ENCODE data around the gene CIC. TPM values are rescaled to one million over a fixed set of nuclear protein-coding genes. Genes with fewer than 3 reads are reported as not detected.

CIC gene
- total and polyA plus RNA-seq, 10 of the 15 experiments (the other 5 are each of a cell fraction or from before 2014, with no cell fraction given), result 0.18 to 50.6 (median 7.1) TPM

- TF ChIP-seq, protein P1, sequence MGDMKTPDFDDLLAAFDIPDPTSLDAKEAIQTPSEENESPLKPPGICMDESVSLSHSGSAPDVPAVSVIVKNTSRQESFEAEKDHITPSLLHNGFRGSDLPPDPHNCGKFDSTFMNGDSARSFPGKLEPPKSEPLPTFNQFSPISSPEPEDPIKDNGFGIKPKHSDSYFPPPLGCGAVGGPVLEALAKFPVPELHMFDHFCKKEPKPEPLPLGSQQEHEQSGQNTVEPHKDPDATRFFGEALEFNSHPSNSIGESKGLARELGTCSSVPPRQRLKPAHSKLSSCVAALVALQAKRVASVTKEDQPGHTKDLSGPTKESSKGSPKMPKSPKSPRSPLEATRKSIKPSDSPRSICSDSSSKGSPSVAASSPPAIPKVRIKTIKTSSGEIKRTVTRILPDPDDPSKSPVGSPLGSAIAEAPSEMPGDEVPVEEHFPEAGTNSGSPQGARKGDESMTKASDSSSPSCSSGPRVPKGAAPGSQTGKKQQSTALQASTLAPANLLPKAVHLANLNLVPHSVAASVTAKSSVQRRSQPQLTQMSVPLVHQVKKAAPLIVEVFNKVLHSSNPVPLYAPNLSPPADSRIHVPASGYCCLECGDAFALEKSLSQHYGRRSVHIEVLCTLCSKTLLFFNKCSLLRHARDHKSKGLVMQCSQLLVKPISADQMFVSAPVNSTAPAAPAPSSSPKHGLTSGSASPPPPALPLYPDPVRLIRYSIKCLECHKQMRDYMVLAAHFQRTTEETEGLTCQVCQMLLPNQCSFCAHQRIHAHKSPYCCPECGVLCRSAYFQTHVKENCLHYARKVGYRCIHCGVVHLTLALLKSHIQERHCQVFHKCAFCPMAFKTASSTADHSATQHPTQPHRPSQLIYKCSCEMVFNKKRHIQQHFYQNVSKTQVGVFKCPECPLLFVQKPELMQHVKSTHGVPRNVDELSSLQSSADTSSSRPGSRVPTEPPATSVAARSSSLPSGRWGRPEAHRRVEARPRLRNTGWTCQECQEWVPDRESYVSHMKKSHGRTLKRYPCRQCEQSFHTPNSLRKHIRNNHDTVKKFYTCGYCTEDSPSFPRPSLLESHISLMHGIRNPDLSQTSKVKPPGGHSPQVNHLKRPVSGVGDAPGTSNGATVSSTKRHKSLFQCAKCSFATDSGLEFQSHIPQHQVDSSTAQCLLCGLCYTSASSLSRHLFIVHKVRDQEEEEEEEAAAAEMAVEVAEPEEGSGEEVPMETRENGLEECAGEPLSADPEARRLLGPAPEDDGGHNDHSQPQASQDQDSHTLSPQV (IDR thresholded peaks at IDR 0.05), result no peak
- TF ChIP-seq, protein P2, sequence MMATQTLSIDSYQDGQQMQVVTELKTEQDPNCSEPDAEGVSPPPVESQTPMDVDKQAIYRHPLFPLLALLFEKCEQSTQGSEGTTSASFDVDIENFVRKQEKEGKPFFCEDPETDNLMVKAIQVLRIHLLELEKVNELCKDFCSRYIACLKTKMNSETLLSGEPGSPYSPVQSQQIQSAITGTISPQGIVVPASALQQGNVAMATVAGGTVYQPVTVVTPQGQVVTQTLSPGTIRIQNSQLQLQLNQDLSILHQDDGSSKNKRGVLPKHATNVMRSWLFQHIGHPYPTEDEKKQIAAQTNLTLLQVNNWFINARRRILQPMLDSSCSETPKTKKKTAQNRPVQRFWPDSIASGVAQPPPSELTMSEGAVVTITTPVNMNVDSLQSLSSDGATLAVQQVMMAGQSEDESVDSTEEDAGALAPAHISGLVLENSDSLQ (IDR thresholded peaks at IDR 0.05), result peak; percentile 31; the same call in 1 of the 2 replicates
- TF ChIP-seq EZH2 (IDR thresholded peaks at IDR 0.05; ENCODE audit: borderline replicate concordance, control insufficient read depth, low read depth, low read length) (no peak), EED (IDR thresholded peaks at IDR 0.05; ENCODE audit: low read depth) (no peak), HDAC6 (IDR thresholded peaks at IDR 0.05; ENCODE audit: unreplicated experiment) (no peak), POU2F2 (IDR thresholded peaks at IDR 0.05; ENCODE audit: borderline replicate concordance, low read depth, low read length) (peak; percentile 43; the same call in 1 of the 3 replicates), MTA2 (IDR thresholded peaks at IDR 0.05; ENCODE audit: low read depth) (peak; percentile 77), KDM1A (IDR thresholded peaks at IDR 0.05; ENCODE audit: borderline replicate concordance) (no peak), FOXM1 (IDR thresholded peaks at IDR 0.05; ENCODE audit: low read depth, low read length) (no peak; the same call in 1 of the 2 replicates), ZNF622 (IDR thresholded peaks at IDR 0.05) (no peak), MEF2A (IDR thresholded peaks at IDR 0.05; ENCODE audit: insufficient read depth, low read depth, low read length) (0 out of 2 replicates have a peak, but pooled peaks have one; percentile 8), BHLHE40 (IDR thresholded peaks at IDR 0.05; ENCODE audit: borderline replicate concordance in 1 of 2, low read depth in 2 of 2, low read length in 1 of 2) (peak in 1 of 2 experiments; percentile 54; a peak in 1 of 4 replicates), ZSCAN29 (IDR thresholded peaks at IDR 0.05) (no peak), HDAC2 (IDR thresholded peaks at IDR 0.05) (no peak), YY1 (IDR thresholded peaks at IDR 0.05; ENCODE audit: low read depth, low read length) (peak; percentile 91), ZNF24 (IDR thresholded peaks at IDR 0.05) (no peak), SMAD5 (IDR thresholded peaks at IDR 0.05; ENCODE audit: low read depth) (no peak; the same call in 1 of the 2 replicates)
- TF ChIP-seq, protein P3, sequence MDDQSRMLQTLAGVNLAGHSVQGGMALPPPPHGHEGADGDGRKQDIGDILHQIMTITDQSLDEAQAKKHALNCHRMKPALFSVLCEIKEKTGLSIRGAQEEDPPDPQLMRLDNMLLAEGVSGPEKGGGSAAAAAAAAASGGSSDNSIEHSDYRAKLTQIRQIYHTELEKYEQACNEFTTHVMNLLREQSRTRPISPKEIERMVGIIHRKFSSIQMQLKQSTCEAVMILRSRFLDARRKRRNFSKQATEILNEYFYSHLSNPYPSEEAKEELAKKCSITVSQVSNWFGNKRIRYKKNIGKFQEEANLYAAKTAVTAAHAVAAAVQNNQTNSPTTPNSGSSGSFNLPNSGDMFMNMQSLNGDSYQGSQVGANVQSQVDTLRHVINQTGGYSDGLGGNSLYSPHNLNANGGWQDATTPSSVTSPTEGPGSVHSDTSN (IDR thresholded peaks at IDR 0.05; ENCODE audit: insufficient replicate concordance, low read depth, low read length), result no peak
- TF ChIP-seq, protein P4, sequence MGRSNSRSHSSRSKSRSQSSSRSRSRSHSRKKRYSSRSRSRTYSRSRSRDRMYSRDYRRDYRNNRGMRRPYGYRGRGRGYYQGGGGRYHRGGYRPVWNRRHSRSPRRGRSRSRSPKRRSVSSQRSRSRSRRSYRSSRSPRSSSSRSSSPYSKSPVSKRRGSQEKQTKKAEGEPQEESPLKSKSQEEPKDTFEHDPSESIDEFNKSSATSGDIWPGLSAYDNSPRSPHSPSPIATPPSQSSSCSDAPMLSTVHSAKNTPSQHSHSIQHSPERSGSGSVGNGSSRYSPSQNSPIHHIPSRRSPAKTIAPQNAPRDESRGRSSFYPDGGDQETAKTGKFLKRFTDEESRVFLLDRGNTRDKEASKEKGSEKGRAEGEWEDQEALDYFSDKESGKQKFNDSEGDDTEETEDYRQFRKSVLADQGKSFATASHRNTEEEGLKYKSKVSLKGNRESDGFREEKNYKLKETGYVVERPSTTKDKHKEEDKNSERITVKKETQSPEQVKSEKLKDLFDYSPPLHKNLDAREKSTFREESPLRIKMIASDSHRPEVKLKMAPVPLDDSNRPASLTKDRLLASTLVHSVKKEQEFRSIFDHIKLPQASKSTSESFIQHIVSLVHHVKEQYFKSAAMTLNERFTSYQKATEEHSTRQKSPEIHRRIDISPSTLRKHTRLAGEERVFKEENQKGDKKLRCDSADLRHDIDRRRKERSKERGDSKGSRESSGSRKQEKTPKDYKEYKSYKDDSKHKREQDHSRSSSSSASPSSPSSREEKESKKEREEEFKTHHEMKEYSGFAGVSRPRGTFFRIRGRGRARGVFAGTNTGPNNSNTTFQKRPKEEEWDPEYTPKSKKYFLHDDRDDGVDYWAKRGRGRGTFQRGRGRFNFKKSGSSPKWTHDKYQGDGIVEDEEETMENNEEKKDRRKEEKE (IDR thresholded peaks at IDR 0.05), result no peak
- TF ChIP-seq, protein P5, sequence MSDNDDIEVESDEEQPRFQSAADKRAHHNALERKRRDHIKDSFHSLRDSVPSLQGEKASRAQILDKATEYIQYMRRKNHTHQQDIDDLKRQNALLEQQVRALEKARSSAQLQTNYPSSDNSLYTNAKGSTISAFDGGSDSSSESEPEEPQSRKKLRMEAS (IDR thresholded peaks at IDR 0.05; ENCODE audit: low read depth, low read length), result peak; percentile 81; the same call in 1 of the 2 replicates
These were observed 24.5 kb upstream of the CIC start (continued) for GRCh38 chr19:42244347-42245220.

Data from GM12878 (cell line).